HG03280 (cell line): ENCODE measurements around the gene PERM1.
"Not testable (repeated sequence)": the region's sequence is repeated elsewhere in the genome, so short reads cannot be mapped to it uniquely, and the experiment has no call there.

Experiments
- ATAC-seq: cut with Tn5 transposase; IDR thresholded peaks from one replicate; pipeline ENCODE4 v1.9.1; 2021; ENCODE audit warnings: mild to moderate bottlenecking, moderate library complexity; ENCODE audit not compliant: unreplicated experiment

PERM1 gene

DNA sequence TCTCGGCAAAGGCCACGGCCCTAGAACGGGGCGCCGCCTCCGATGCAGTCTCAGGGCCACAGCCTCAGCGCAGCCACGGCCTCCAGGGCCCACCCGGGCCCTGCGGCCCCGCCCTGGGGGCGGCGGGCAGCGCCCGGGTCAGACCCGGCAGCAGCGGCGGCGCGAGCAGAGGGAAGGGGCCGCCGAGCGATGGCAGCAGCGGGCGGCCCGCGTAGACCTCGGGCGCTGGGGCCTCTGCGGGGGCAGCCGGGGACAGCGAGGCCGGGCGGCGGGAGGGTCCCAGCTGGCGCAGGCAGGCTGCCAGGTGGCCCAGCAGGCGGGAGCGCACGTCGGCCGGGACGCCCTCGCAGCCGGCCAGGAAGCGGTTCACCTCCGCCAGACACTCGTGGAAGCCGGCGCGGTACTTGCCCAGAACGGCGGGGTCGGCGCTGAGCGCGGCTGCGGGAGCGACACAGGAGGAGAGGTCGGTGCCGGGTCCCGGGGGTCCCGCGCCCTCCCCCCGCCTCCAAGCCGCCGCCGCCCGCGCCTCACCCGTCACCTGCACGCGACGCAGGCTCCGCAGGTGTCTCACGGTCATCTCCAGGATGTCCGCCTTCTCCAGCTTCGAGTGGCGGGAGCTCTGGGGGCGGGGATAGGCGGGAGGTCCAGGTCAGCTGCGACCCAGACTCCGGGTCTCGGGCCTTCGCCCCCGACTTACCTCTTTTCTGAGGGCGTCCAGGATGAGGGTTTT, 17.3 kb upstream of the PERM1 start:
- no peak for ATAC-seq

DNA sequence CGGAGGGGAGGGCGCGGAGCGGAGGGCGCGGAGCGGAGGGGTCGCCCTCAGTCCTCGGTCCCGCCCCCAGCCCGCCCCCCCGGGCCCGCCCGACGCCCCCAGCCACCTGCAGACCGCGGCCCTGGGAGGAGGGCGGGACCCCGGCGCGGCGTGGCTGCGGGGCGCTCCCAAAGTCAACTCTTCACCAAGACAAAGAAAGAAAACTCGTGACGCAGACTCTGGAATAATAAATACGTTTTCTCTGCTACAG, 16.8 kb upstream of the PERM1 start:
- ATAC-seq: no peak

DNA sequence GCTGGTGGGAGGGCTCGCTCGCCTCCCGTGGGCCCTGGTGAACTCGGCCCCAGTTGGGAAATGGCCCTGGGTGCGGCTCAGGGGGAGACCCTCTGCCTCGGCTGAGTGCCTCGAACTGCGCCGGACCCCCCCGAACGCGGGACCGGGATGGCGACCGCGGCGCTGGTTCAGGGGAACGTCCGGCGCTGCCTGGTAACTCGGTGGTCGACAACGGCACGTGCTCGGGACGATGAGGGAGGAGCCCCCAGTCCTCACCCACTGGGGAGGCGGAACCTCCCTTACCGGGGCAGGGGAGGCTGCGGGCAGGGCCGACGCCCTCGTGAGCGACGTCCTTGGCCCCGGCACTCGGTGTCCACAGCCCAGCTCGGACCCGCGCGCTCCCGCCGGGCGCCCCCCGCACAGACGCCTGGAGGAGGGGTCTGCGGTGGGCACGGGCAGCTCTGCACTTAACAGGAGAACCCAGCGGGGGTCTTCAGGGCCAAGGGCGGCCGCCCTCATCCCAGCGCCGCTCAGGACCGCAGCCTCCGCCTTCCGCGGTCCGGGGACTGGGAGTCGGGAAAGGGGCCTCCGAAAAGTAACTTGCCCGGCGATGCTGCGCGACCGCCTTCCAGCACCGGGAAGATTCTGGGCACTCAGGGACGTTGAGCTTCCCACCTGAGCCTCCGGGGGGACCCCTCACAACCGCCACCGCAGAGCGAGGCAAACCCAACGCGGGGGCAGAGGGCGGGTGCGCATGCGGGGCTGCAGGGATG, 16.3 kb upstream of the PERM1 start:
- no peak for ATAC-seq

DNA sequence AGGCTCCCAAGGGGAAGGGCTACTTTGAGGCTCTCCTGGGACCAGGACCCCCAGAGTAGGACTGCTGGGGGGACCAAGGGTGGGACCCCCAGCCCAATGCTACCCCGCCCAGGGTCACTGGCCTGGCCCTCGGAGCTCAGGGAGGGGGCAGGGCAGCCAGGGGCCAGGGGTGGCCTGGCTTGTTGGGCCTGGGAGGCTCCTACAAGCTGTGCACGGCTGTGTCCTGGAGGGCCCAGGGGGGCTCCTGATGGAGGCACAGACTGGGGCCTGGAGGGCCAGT, 15.8 kb upstream of the PERM1 start:
- ATAC-seq: no peak

DNA sequence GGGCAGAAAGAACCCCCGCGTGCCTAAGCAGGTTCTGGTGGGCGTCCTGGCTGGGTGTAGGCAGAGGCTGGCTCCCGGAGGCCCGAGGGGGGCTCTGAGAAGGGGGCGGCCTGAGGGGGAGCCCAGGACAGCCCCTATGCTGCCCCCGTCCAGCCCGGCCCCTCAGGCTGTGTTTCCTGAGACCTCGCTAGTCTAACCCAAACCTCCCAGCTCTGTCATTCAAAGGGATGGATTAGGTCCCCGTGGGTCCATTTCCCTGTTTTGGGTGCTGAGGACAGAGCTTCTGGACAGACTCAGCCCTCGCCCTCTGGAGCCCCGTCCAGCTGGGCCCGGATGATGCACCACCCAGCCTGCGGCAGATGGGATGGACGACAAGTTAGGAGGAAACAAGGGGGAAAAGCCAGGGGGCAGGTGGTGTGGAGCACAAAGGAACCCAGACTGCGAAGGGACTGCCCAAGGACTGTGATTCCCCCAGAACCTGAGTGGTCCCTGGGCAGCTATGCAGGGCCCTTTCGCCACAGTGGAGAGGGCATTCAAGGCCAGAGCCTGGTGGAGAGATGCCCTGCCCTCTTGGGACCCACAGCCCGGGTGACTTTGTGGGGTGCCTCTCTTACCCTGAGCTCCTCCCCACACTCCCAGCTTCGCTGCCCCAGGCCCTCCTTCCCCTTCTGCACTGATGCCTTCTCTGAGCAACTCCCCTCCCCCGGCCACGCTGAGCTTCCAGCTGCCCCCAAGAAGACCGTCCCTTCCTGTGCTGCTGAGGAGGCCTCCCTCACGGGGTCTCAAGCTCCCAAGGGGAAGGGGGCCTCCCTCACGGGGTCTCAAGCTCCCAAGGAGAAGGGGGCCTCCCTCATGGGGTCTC, 15.2 kb upstream of the PERM1 start:
- no peak for ATAC-seq

DNA sequence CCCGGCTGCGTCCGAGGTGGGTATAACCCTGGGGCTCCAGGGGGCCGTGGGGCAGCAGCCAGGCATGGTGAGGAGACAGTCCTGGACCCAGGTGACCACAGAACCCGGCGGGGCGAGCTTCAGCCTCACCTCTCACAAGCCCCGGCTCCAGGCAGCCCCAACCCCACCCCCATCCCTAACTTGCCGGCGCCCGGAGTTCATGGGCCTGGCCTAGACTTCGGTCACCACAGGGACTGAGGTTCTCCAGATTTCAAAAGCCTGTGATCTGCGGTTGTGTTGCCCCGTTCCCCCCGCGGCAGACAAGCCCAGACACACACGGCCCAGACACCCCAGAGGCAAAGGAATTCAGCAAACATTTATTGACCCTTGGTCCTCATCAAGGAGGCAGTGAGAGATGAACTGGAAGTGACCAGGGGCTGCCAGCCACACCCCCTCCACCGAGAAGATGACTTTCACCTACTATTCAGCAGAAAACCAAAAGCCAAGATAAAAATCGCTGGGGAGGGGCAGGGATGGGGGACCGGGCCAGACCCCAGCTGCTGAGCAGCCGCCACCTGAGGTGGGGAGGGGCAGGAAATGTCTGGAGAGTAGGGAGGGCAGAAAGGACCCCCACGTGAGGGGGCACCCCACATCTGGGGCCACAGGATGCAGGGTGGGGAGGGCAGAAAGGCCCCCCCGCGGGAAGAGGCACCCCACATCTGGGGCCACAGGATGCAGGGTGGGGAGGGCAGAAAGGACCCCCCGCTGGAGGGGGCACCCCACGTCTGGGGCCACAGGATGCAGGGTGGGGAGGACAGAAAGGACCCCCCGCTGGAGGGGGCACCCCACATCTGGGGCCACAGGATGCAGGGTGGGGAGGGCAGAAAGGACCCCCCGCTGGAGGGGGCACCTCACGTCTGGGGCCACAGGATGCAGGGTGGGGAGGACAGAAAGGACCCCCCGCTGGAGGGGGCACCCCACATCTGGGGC, 14.1 kb upstream of the PERM1 start:
- ATAC-seq: no peak

DNA sequence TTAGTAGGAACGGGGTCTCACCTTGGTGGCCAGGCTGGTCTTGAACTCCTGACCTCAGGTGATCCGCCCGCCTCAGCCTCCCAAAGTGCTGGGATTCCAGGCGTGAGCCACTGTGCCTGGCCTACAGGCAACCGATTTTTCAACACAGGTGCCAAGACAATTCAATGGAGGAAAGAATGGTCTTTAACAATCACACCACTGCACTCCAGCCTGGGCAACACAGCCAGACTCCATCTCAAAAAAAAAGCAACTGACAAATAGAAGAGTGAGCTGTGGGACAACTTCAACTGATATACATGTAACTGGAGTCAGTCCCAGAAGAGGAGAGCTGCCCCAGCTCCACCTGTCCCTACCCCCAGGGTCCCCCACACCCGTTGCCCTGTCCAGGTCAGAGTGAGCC, 12.7 kb upstream of the PERM1 start:
- ATAC-seq: not testable (repeated sequence)

DNA sequence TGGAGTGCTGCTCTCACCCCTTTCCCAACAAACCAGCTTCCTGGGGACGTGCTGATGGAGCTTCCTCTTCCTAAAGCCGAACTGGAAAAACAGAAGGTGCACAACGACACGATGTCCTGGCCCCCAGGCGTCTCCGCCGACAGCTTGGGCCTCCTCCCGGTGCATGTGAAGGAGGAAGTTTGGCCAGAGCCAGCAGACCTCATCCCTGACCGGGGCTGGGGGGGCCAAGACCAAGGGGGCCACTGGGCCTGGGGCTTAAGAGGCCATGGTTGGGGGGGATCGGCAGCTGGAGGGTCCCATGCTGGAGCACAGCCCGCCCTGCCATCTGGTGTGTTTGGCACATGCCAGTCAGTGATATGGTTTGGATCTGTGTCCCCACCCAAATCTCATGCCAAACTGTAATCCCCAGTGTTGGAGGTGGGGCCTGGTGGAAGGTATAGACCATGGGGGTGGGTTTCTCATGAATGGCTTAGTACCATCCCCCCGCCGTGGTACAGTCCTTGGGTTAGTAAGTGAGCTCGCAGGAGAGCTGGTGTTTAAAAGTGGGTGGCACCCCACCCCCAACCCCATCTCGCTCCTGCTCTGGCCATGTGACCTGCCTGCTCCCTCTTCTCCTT, 11.6 kb upstream of the PERM1 start:
- ATAC-seq: no peak

DNA sequence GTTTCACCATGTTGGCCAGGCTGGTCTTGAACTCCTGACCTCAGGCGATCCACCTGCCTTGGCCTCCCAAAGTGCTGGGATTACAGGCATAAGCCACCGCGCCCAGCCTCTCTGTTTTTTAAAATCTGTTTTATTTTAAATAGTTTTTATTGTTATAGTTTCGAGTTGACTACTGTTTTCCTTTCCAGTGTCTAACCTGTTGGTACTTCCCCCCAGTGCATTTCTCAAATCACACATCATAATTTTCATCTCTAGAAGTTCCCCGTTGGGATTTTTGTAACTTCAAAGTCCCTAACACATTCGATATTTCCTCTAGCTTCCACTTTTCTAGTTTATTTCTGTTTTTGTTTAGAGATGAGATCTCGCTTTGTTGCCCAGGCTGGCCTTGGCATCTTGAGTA, 10.5 kb upstream of the PERM1 start:
- no peak for ATAC-seq

DNA sequence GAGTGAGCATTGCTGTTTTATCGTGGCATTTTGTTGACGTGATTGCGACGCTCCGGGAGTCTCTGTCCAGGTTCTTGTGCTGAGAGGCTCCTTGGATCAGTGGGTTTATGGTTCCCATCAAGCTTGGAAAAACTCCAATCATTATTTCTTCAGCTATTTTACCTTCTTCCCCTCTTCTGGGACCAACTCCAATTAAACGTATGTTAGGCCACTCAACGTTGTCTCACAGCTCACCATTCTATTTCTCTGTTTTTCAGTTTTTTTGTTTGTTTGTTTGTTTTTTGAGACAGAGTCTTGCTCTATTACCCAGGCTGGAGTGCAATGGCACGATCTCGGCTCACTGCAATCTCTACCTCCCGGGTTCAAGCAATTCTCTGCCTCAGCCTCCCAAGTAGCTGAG, 10.0 kb upstream of the PERM1 start:
- no peak for ATAC-seq

DNA sequence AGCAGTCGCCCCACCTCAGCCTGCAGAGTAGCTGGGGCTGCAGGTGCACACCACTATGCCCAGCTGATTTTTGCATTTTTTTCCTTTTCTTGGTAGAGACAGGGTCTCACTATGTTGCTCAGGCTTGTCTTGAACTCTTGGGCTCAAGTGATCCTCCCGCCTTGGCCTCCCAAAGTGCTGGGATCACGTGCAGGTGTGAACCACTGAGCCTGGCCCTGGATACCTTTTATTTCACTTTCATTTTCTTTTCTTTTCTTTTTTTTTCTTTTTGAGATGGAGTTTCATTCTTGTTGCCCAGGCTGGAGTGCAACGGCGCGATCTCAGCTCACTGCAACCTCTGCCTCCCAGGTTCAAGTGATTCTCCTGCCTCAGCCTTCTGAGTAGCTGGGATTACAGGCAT, 9.4 kb upstream of the PERM1 start:
- not testable (repeated sequence) for ATAC-seq

DNA sequence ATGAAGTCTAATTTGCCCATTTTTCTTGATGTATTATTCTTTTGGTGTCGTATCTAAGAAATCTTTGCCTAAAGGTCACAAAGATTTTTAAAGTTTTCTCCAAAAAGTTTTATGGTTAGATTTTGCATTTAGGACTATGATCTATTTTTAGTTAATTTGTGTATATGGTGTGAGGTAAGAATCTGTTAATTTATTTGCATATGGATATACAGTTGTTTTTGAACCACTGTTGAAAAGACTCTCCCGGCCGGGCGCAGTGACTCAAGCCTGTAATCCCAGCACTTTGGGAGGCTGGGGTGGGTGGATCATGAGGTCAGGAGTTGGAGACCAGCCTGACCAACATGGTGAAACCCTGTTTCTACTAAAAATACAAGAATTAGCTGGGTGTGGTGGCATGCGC, 6.2 kb upstream of the PERM1 start:
- not testable (repeated sequence) for ATAC-seq

DNA sequence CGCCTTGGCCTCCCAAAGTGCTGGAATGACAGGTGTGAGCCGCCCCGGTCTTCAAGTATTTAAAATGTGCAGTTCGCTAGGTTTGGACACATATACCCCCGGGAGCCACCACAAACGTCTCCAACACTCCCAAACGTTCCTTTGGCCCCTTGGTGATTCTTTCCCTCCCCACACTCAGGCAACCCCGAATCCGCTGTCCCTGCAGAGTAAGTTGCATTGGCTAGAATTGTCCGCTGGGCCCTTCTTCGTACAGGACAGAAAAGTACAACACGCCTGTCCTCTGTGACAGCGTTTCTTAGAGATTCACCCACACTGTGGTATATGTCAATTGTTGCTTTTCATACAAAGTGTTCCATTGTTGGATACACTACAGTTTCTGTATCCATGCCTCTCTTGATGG, 3.2 kb upstream of the PERM1 start:
- ATAC-seq: no peak

DNA sequence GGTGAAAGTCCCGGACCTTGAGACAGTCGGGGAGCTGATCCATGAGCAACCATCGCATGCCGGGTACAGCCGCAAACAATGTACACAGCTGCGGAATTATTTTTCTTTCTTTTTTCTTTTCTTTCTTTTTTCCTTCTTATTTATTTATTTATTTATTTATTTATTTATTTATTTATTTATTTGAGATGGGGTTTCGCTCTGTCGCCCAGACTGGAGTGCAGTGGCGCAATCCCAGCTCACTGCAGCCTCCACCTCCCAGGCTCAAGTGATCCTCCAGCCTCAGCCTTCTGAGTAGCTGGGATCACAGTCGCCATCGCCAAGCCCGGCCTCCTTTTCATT, 2.6 kb upstream of the PERM1 start:
- no peak for ATAC-seq

DNA sequence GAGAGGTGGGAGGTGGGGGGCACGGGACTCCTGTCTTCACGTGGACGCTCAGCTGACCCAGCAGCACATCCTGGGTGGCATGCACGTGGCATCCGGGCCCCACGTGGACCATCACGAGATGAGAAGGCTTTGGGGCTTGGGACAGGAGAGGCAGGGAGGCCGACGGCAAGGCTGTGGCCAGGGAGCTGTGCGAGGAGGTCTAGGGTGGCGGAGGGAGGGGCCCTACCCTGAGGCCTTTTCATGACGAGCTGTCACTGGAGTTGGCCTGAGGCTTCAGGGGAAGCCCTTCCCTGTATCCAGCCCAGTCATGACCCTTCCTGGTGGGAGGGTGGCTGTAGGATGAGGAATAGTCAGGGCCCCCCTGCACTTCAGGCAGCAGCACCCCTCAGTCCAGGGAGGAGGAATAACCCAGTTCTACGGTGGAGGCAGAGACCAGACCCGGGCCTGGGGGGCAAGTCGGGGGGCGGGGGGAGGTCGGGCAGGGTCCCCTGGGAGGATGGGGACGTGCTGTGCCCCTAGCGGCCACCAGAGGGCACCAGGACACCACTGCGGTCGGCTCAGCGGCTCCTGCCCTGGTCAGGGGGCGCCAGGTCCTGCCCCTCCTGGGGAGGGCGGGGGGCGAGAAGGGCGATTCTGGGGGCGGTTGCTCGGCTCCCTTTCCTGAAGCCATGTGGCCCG, 2.0 kb upstream of the PERM1 start:
- ATAC-seq: no peak

DNA sequence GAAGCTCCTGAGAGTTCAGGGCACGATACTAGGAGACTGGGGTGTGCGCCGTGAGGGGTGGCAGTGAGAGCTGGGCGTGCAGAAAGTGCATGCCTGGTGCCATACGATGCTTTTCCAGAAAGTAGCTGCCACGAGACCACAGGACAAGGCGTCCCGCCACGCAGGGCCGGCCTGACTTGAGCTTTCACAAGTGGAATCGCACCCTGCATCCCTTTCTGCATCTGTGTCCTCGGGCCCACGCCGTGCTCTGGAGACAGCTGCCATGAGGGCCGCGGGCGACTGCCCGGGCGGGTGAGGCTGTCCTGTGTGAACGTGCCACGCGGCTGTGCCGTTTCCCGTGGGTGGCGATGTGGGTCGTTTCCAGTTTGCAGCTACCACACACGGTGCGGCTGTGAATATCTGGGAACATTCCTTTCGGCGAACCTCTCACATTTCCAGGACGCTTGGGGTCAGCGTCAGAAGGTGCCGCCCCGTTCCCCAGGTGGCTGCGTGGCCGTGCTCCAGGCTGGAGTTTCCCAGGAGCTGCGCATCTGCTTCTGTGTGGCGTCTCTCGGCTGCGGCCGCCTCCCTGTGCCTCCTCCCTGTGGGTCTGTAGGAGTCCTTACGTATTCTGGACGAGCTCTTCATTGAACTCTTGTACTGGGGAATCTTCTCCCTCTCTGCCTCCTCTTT, 1.0 kb upstream of the PERM1 start:
- ATAC-seq: no peak

DNA sequence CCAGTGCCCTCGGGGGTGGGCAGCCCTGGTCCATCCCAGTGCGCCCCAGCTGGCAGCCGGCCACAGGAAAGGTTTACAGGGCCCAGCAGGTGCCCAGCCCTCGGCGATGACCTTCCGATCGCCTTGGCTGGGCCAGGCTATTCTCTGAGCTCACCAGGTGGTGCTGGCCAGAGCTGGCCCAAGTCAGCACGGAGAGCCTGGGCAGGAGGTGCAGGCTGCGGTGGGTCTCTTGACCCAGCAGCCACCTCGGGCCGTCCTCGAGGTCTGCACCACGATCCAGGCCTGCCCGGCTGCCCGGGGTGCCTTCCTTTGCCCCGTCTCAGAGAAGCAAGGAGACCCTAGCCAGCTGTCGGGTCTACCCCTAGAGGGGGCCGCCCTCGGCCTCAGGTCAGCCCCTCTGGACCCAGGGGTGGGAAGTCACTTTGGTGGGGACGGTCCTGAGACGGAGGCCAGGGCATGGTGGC, 370 bp downstream of the PERM1 start:
- ATAC-seq: no peak

DNA sequence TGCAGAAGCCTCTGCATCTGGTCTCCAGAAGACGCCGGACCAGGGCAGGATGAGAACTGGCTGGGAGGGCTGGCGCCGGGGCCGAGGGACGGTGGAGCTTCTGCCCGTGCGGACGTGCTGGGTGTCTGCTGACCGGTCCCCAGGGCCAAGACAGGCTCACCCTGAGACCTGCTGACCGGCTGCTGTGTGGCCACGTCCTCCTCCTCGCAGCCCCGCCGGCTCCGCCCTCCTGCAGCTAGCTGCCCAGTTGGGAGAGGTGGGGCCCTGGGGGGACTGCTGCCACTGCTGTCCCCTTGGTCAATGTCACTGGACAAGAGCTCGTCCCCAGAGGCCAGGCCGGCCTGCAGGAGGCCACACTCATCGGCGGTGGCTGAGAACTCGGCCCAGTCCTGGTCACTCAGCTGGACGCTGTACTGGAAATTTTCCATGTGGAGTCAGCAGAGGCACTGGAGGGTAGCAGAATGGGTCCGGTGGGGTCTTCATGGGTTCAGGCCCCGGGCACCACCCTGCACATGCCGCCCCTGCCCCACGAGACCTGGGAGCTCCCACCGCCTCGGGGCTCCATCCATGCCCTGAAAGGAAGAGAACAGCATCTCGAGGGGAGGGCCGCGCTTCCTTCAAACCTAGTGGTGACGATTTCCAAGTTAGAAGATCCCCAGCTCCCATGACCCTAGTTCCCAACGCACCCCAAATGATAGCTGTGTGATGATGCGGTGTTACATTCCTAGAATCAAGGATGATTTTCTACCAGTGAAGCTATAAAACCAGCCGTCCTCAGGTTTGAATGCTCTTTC, 1.1 kb downstream of the PERM1 start:
- no peak for ATAC-seq

DNA sequence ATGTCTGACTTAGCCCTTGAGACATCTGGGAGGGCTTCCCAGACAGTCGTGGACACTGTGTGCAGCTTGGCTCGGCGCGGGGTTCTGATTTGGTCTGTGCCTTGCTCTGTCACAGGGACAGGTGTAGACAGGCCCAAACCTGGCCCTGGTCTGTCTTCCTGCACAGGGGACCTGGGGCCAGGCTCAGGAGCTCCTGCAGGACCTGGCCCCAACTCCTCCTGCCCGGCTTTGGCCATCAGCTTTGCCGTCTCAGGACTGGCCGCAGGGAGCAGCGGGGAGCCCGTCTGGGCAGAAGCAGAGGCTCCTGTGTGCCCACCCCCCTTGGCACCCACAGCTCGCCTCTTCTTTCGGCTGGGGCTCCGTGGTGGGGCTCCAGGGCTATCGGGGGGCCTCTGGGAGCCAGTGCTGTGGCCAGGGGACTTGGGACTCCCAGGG, 1.7 kb downstream of the PERM1 start:
- ATAC-seq: no peak
